IPS-NIHi7 (cell line): ENCODE measurements around the gene PGAP6.
A peak's percentile ranks its signal among the peaks of the same experiment; 100 is the strongest.
"Not testable (repeated sequence)": the region's sequence is repeated elsewhere in the genome, so short reads cannot be mapped to it uniquely, and the experiment has no call there.

Experiments
- DNase-seq: peaks from one replicate; pipeline ENCODE4 v3.0.0; 2012; ENCODE audit warnings: mixed read lengths; ENCODE audit errors: extremely low spot score

The PGAP6 gene

GRCh38 chr16:379183-379960 lies 2.4 kb downstream of the PGAP6 start:
- DNase-seq, result peak; percentile 79

- no peak for DNase-seq
Observed at GRCh38 chr16:378821-379182, 3.0 kb downstream of the PGAP6 start.

- not testable (repeated sequence) for DNase-seq
Observed at GRCh38 chr16:378113-378820, 3.5 kb downstream of the PGAP6 start.

- no peak for DNase-seq
Observed at GRCh38 chr16:377419-377951, 4.3 kb downstream of the PGAP6 start.

- DNase-seq, result no peak
Observed at GRCh38 chr16:376817-377418, 4.9 kb downstream of the PGAP6 start.

- DNase-seq, result no peak
Observed at GRCh38 chr16:375927-376816, 5.6 kb downstream of the PGAP6 start.

- DNase-seq, result no peak
Observed at GRCh38 chr16:375212-375611, 6.6 kb downstream of the PGAP6 start.

- no peak for DNase-seq
Observed at GRCh38 chr16:374616-374926, 7.2 kb downstream of the PGAP6 start.

- no peak for DNase-seq
Observed at GRCh38 chr16:373848-374615, 7.7 kb downstream of the PGAP6 start.

GRCh38 chr16:373020-373598 lies 8.7 kb downstream of the PGAP6 start:
- no peak for DNase-seq

- DNase-seq, result no peak
Observed at GRCh38 chr16:372302-372983, 9.3 kb downstream of the PGAP6 start.

GRCh38 chr16:371515-372301 lies 10.1 kb downstream of the PGAP6 start:
- DNase-seq, result no peak

- no peak for DNase-seq
Observed at GRCh38 chr16:370979-371514, 10.7 kb downstream of the PGAP6 start.

- peak; percentile 93 for DNase-seq
Observed at GRCh38 chr16:370443-370842, 11.3 kb downstream of the PGAP6 start, which contains the start of gene MRPL28. Gene MRPL28, minus strand, starts transcription at chr16:370538. Its CDS starts 320 bp downstream, at chr16:370218.

GRCh38 chr16:369866-370436 lies 11.8 kb downstream of the PGAP6 start:
- DNase-seq, result peak; percentile 66

- no peak for DNase-seq
Observed at GRCh38 chr16:369275-369865, 12.4 kb downstream of the PGAP6 start.

GRCh38 chr16:368388-369158 lies 13.2 kb downstream of the PGAP6 start:
- DNase-seq, result no peak
